Esophagus muscularis mucosa (tissue), 4 donors: ENCODE measurements around the gene COA3. TPM values are rescaled to one million over a fixed set of nuclear protein-coding genes. Genes with fewer than 3 reads are reported as not detected.

Experiments used
- DNase-seq: peaks from one replicate; pipeline ENCODE4 v3.0.0-alpha.2; 2017; ENCODE audit errors: extremely low spot score
- H3K27ac ChIP-seq, 4 donors: fragments of 200-600 bp; sonication (generic); replicated peaks in 1 of 4; 1 replicate in 3 of 4; 2 replicates in 1 of 4; pipeline ENCODE4 v1.5.1; 2016 to 2019; ENCODE audit warnings: mild to moderate bottlenecking in 1 of 4
- H3K27me3 ChIP-seq, 4 donors: fragments of 200-600 bp; sonication (generic); one replicate each; pipeline versions ENCODE4 v1.5.1 to v1.6.0; 2016 to 2019
- H3K36me3 ChIP-seq, 4 donors: fragments of 200-600 bp; sonication (generic); one replicate each; pipeline ENCODE4 v1.5.1; 2016 to 2019
- H3K4me1 ChIP-seq, 4 donors: fragments of 200-600 bp; sonication (generic); one replicate each; pipeline ENCODE4 v1.5.1; 2016 to 2019
- H3K4me3 ChIP-seq, 4 donors: fragments of 200-600 bp; sonication (generic); 1 replicate in 2 of 4; 2 replicates in 2 of 4; pipeline ENCODE4 v1.5.1; 2016 to 2019; ENCODE audit warnings: mild to moderate bottlenecking in 4 of 4, moderate library complexity in 1 of 4
- H3K9me3 ChIP-seq, 4 donors: fragments of 200-600 bp; sonication (generic); 1 replicate in 3 of 4; 2 replicates in 1 of 4; pipeline ENCODE4 v1.5.1; 2016 to 2019
- EP300 ChIP-seq: sonication (generic); formaldehyde crosslinking; IDR thresholded peaks from one replicate; pipeline ENCODE4 v1.6.1; 2017; ENCODE audit warnings: antibody characterized with exemption
- POLR2A ChIP-seq: fragments of 450-650 bp; IDR thresholded peaks from one replicate; pipeline ENCODE4 v1.6.1; 2017; ENCODE audit warnings: antibody characterized with exemption, moderate library complexity, mild to moderate bottlenecking, low read depth
- POLR2AphosphoS5 ChIP-seq, 2 donors: sonication (generic); formaldehyde crosslinking; IDR thresholded peaks; one replicate each; pipeline ENCODE4 v1.6.1; 2017; ENCODE audit warnings: antibody characterized with exemption in 2 of 2
- WGBS: methylation state at CpG from one replicate; pipeline ENCODE4 v1.1.5; 2018; 5-methylcytosine and 5-hydroxymethylcytosine counted together
- intact Hi-C: fragments of 100-400 bp; cut with DNase I; formaldehyde crosslinking; loops from one replicate; pipeline ENCODE4 v1.15.1; 2023
- total RNA-seq, 4 donors: library from RNA; depleted of rRNA; stranded (reverse); fragments of >200 nt; gene quantifications; one replicate each; pipeline versions ENCODE4 v1.1.0 to v1.2.1, GENCODE V29; 2016
- TF ChIP-seq, protein P1 (sequence below), 3 experiments: fragments of 200-600 bp in 2 of 3; fragments of 450-650 bp in 1 of 3; sonication (generic) in 2 of 3; IDR thresholded peaks; one replicate each; pipeline ENCODE4 v1.5.1; 2017 to 2019; ENCODE audit warnings: antibody characterized with exemption in 3 of 3, mild to moderate bottlenecking in 2 of 3, moderate library complexity in 1 of 3

COA3 gene
- total RNA-seq, 4 donors from 2014 or later, result 65.9 to 74.6 (median 68.3) TPM

GRCh38 chr17:42845556-42845917 lies 47.0 kb upstream of the COA3 start:
- peak overlapping the region; percentile 40 to 66 (median 55) for H3K27ac ChIP-seq
- intact Hi-C loops, result loop anchor here (2.0 kb wide), 1 partner anchor 91 kb away; no protein-coding TSS in a partner anchor

DNA sequence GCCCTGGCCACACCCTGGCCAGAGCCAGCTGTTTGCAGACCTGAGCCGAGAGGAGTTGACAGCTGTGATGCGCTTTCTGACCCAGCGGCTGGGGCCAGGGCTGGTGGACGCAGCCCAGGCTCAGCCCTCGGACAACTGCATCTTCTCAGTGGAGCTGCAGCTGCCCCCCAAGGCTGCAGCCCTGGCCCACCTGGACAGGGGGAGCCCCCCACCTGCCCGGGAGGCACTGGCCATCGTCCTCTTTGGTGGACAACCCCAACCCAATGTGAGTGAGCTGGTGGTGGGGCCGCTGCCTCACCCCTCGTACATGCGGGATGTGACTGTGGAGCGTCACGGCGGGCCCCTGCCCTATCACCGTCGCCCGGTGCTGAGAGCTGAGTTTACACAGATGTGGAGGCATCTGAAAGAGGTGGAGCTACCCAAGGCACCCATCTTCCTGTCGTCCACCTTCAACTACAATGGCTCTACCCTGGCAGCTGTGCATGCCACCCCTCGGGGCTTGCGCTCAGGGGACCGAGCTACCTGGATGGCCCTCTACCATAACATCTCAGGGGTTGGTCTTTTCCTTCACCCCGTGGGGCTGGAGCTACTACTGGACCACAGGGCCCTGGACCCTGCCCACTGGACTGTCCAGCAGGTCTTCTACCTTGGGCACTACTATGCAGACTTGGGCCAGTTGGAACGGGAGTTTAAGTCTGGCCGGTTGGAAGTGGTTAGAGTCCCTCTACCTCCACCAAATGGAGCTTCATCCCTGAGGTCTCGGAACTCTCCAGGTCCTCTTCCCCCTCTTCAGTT lies 46.5 kb upstream of the COA3 start:
- peaks cover 15 to 41% (median 38%) of the 10 kb centered on the region in 4 donors for H3K4me1 ChIP-seq
- 84% methylated on average over 12 of the region's 24 CpGs for WGBS
- H3K4me3 ChIP-seq, result no peak overlapping the region
- H3K9me3 ChIP-seq, result no peaks in the 10 kb centered on the region
- H3K36me3 ChIP-seq, result peaks cover 13 to 59% (median 54%) of the 10 kb centered on the region in 4 donors
- TF ChIP-seq POLR2AphosphoS5 (IDR thresholded peaks at IDR 0.05) (no peak), POLR2A (no peak), EP300 (no peak)
- TF ChIP-seq, protein P1, sequence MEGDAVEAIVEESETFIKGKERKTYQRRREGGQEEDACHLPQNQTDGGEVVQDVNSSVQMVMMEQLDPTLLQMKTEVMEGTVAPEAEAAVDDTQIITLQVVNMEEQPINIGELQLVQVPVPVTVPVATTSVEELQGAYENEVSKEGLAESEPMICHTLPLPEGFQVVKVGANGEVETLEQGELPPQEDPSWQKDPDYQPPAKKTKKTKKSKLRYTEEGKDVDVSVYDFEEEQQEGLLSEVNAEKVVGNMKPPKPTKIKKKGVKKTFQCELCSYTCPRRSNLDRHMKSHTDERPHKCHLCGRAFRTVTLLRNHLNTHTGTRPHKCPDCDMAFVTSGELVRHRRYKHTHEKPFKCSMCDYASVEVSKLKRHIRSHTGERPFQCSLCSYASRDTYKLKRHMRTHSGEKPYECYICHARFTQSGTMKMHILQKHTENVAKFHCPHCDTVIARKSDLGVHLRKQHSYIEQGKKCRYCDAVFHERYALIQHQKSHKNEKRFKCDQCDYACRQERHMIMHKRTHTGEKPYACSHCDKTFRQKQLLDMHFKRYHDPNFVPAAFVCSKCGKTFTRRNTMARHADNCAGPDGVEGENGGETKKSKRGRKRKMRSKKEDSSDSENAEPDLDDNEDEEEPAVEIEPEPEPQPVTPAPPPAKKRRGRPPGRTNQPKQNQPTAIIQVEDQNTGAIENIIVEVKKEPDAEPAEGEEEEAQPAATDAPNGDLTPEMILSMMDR (IDR thresholded peaks at IDR 0.05), result no peak
- intact Hi-C loops, result loop anchor here (2.0 kb wide), 1 partner anchor 92 kb away; no protein-coding TSS in a partner anchor
- no peak for DNase-seq
- H3K27ac ChIP-seq, result peak overlapping the region in 3 of 4 donors; percentile 40 to 66 (median 55)
- no peaks in the 10 kb centered on the region for H3K27me3 ChIP-seq

More at GRCh38 chr17:42845556-42845917, 47.0 kb upstream of the COA3 start:
- 89% methylated on average over 8 of the region's 12 CpGs for WGBS
- Histone ChIP-seq H3K4me1 (peaks cover 15 to 47% (median 44%) of the 10 kb centered on the region in 4 donors), H3K9me3 (no peaks in the 10 kb centered on the region), H3K27me3 (no peaks in the 10 kb centered on the region), H3K4me3 (no peak overlapping the region), H3K36me3 (peaks cover 7 to 53% (median 49%) of the 10 kb centered on the region in 4 donors)
- TF ChIP-seq, protein P1 (IDR thresholded peaks at IDR 0.05), result no peak
- no peak for DNase-seq

DNA sequence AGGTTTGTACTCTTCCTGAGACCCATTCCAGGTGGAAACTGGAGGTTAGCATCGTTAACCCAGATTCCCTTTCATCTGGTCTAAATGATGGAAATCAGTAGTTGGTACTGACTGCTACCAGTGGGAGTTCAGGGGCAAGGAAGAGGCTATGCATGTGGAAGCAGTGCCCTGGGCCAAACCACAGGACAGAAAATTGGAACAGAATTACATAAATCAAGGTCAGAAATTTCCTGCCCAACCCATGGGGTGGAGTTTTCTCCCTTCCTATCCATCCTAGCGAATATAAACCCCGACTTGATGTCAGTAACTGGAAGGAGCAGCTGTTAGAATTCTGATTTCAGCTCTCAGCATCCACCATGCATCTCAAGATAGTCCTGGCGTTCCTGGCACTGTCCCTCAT lies 45.8 kb upstream of the COA3 start, which contains the start of gene AOC2:
AOC2 (plus strand) TSS at position 310 of the 400 bp plus-strand sequence; CDS start at position 357, 47 bp downstream.
- H3K27ac ChIP-seq, result peak within 1 kb of the TSS; percentile 53 to 66 (median 54)
- H3K36me3 ChIP-seq, result peaks cover 19 to 65% (median 61%) of the 10 kb centered on the region in 4 donors
- intact Hi-C loops, result loop anchor here (2.0 kb wide), 1 partner anchor 93 kb away; no protein-coding TSS in a partner anchor
- no peak for DNase-seq
- H3K9me3 ChIP-seq, result no peaks in the 10 kb centered on the region
- peaks cover 15 to 34% (median 31%) of the 10 kb centered on the region in 4 donors for H3K4me1 ChIP-seq
- H3K4me3 ChIP-seq, result no peak within 1 kb of the TSS
- WGBS, result 68% methylated on average over 4 of the region's 4 CpGs
- TF ChIP-seq EP300 (no peak), POLR2A (no peak), POLR2AphosphoS5 (IDR thresholded peaks at IDR 0.05) (no peak)
- TF ChIP-seq, protein P1 (IDR thresholded peaks at IDR 0.05), result no peak
- no peaks in the 10 kb centered on the region for H3K27me3 ChIP-seq

DNA sequence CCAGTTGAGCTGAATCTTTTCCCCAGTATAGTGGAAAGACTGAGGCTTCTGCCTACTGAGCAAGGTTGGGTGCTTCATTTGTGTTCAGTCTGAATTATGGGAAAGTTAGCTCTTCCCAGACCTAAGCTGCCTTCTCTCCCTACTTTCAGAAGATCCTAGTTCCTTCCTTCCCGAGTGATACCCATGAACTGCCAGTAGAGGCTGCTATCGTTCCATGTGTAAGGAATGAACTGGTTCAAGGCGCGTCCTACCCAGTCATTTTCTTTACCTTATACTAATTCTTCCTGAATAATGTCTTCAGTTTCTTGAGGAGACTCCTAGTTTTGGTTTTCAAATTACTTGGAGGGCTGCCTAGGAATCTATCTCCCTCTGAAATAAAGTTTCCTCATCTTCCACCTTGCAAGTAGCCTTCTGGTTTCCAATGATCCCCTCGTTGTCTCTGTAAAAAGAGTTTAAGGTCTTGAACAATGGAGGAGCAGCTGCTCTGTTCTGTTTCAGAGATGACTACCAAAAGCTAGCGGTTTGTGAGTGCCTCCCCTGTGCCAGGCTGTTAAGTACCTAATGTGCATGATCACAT lies 44.9 kb upstream of the COA3 start:
- Histone ChIP-seq H3K4me1 (peaks cover 15 to 31% (median 25%) of the 10 kb centered on the region in 4 donors), H3K4me3 (no peak overlapping the region), H3K36me3 (peaks cover 28 to 74% (median 69%) of the 10 kb centered on the region in 4 donors), H3K27ac (peak overlapping the region; percentile 34 to 56 (median 53)), H3K9me3 (no peaks in the 10 kb centered on the region), H3K27me3 (no peaks in the 10 kb centered on the region)
- no peak for DNase-seq
- 33% methylated on average over 6 of the region's 6 CpGs for WGBS
- TF ChIP-seq, protein P1 (IDR thresholded peaks at IDR 0.05), result peak; percentile 92 to 98 (median 95)
- TF ChIP-seq POLR2A, result no peak
- intact Hi-C loops, result loop anchor here (2.0 kb wide), 1 partner anchor 85 kb away; no protein-coding TSS in a partner anchor
